Measurements from ENCODE around the gene IFT43. TPM values are rescaled to one million over a fixed set of nuclear protein-coding genes. Genes with fewer than 3 reads are reported as not detected.

IFT43 gene
- total RNA-seq, 1 donor from 2014 or later, result 36.9 TPM

DNA sequence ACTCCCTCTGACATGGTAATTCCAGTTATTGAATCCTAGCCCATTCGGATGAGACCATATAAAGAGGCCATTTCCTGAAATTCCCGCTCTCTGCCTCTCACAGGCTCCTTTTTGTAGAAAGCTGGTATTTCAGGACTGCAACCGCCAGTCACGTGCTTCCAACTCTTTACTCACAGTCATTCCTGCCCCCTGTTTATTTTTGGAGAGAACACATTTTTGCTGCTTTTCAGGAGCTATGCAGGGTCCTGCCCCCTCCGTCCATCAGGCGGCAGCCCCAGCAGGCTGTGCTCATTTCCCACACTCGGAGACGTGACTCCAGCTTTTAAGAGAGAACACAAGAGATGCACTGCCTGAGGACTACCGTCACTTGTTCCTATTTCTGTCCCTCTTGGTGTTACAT lies 26.8 kb downstream of the IFT43 start:
- Mint-ChIP-seq H3K9me3 (no peaks in the 10 kb centered on the region), H3K4me3 (no peak overlapping the region), H3K36me3 (peaks cover 73% of the 10 kb centered on the region), H3K27ac (no peak overlapping the region), H3K27me3 (no peaks in the 10 kb centered on the region), H3K4me1 (ENCODE audit: unreplicated experiment) (no peaks in the 10 kb centered on the region)
- TF ChIP-seq, protein P1, sequence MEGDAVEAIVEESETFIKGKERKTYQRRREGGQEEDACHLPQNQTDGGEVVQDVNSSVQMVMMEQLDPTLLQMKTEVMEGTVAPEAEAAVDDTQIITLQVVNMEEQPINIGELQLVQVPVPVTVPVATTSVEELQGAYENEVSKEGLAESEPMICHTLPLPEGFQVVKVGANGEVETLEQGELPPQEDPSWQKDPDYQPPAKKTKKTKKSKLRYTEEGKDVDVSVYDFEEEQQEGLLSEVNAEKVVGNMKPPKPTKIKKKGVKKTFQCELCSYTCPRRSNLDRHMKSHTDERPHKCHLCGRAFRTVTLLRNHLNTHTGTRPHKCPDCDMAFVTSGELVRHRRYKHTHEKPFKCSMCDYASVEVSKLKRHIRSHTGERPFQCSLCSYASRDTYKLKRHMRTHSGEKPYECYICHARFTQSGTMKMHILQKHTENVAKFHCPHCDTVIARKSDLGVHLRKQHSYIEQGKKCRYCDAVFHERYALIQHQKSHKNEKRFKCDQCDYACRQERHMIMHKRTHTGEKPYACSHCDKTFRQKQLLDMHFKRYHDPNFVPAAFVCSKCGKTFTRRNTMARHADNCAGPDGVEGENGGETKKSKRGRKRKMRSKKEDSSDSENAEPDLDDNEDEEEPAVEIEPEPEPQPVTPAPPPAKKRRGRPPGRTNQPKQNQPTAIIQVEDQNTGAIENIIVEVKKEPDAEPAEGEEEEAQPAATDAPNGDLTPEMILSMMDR (conservative IDR thresholded peaks at IDR 0.05), result no peak
- DNase-seq (ENCODE audit: extremely low spot score, unreplicated experiment), result no peak

DNA sequence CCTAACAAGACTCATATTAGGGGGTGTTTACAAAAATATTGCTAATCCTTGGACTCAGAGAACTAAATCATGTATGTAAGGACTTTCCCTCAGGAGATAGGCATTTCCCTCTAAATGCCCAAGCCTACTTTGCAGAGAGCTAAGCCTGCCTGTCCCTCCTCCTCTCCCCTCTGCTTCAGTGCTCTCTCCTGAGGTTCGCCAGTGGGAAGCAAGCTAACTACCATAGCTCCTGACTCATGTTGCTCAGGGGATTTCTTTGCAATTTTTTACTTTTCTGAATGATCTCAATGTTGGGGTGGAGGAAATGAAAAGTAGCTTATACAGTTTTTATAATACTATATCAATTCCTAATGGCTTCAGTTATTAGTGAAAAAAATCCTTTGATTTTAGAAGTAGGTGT lies 29.6 kb downstream of the IFT43 start:
- Mint-ChIP-seq H3K36me3 (peaks cover 83% of the 10 kb centered on the region), H3K4me1 (ENCODE audit: unreplicated experiment) (no peaks in the 10 kb centered on the region), H3K9me3 (peaks cover 14% of the 10 kb centered on the region), H3K27ac (no peak overlapping the region), H3K27me3 (no peaks in the 10 kb centered on the region), H3K4me3 (no peak overlapping the region)
- TF ChIP-seq, protein P1 (conservative IDR thresholded peaks at IDR 0.05), result no peak
- DNase-seq (ENCODE audit: extremely low spot score, unreplicated experiment), result no peak

DNA sequence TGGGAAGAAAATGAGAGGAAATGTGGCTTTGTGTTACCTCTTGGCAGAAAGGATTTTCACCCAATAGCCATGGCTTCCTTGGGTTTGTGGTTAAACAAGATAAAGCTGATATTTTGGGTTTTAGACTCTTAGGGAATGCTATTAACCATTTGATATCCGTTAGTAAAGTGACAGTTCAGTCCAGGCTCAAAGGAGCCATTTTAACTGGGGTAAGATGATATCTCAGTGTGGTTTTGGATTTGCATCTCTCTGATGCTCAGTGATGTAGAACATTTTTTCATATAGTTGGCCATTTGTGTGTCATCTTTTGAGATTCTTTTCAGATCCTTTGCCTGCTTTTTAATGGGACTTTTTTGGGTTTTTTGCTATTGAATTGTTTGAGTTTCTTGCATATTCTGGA lies 30.1 kb downstream of the IFT43 start:
- H3K36me3 Mint-ChIP-seq, result peaks cover 87% of the 10 kb centered on the region

GRCh38 chr14:76019676-76020075 lies 34.1 kb downstream of the IFT43 start:
- H3K4me3 Mint-ChIP-seq, result no peak overlapping the region
- no peak for DNase-seq (ENCODE audit: extremely low spot score, unreplicated experiment)
- no peaks in the 10 kb centered on the region for H3K27me3 Mint-ChIP-seq
- H3K36me3 Mint-ChIP-seq, result peaks cover 75% of the 10 kb centered on the region
- no peak overlapping the region for H3K27ac Mint-ChIP-seq
- peaks cover 14% of the 10 kb centered on the region for H3K9me3 Mint-ChIP-seq
- peaks cover 7% of the 10 kb centered on the region for H3K4me1 Mint-ChIP-seq (ENCODE audit: unreplicated experiment)
- TF ChIP-seq, protein P1 (conservative IDR thresholded peaks at IDR 0.05), result no peak

More for the DNA sequence above, 30.1 kb downstream of the IFT43 start:
- DNase-seq (ENCODE audit: extremely low spot score, unreplicated experiment), result no peak
- Mint-ChIP-seq H3K4me1 (ENCODE audit: unreplicated experiment) (no peaks in the 10 kb centered on the region), H3K27ac (no peak overlapping the region), H3K4me3 (no peak overlapping the region), H3K9me3 (peaks cover 14% of the 10 kb centered on the region), H3K27me3 (no peaks in the 10 kb centered on the region)
- TF ChIP-seq, protein P1 (conservative IDR thresholded peaks at IDR 0.05), result no peak

- H3K9me3 Mint-ChIP-seq, result peaks cover 13% of the 10 kb centered on the region
- TF ChIP-seq, protein P1 (conservative IDR thresholded peaks at IDR 0.05), result no peak
Observed at GRCh38 chr14:76022991-76023390, 37.4 kb downstream of the IFT43 start.

DNA sequence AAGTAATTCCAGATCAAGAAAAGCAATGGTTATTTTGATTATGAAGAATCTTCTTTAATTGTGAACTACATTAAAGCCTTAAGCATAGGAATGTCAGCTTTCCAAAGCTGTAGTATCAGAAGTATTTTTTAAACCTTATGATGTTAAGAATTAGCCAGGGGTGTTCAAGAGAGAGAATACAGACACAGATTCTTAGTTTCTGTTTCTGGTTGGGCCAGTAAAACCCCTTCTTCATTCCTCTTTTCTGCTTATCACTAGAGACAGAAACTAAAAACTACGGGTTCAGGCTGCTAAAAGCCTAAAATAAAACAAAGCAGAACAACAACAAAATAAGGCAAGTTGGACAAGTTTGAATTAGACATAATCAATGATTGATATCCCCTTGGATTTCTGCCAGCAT lies 38.2 kb downstream of the IFT43 start:
- Mint-ChIP-seq H3K36me3 (peaks cover 67% of the 10 kb centered on the region), H3K27ac (peak overlapping the region; percentile 44), H3K9me3 (peaks cover 13% of the 10 kb centered on the region), H3K4me3 (no peak overlapping the region), H3K27me3 (no peaks in the 10 kb centered on the region), H3K4me1 (ENCODE audit: unreplicated experiment) (peaks cover 7% of the 10 kb centered on the region)
- DNase-seq (ENCODE audit: extremely low spot score, unreplicated experiment), result no peak
- TF ChIP-seq, protein P1 (conservative IDR thresholded peaks at IDR 0.05), result no peak

More at GRCh38 chr14:76022991-76023390, 37.4 kb downstream of the IFT43 start:
- H3K4me1 Mint-ChIP-seq (ENCODE audit: unreplicated experiment), result peaks cover 7% of the 10 kb centered on the region
- H3K36me3 Mint-ChIP-seq, result peaks cover 68% of the 10 kb centered on the region
- H3K27ac Mint-ChIP-seq, result no peak overlapping the region
- DNase-seq (ENCODE audit: extremely low spot score, unreplicated experiment), result no peak
- H3K27me3 Mint-ChIP-seq, result no peaks in the 10 kb centered on the region
- H3K4me3 Mint-ChIP-seq, result no peak overlapping the region

Data from type B pancreatic cell (in vitro differentiated cells).